Suprapubic skin (tissue), 3 donors: ENCODE measurements around the gene ENPP1.

ENCODE experiments used
- CTCF ChIP-seq, 2 donors: fragments of 200-600 bp in 1 of 2; fragments of 450-650 bp in 1 of 2; sonication (generic) in 1 of 2; IDR thresholded peaks; one replicate each; pipeline ENCODE4 v1.5.1; 2016 to 2019; ENCODE audit warnings: antibody characterized with exemption in 2 of 2, mild to moderate bottlenecking in 1 of 2, moderate library complexity in 1 of 2
- POLR2A ChIP-seq, 2 donors: fragments of 450-650 bp; IDR thresholded peaks; one replicate each; pipeline ENCODE4 v1.6.1; 2017; ENCODE audit warnings: antibody characterized with exemption in 2 of 2, mild to moderate bottlenecking in 2 of 2, moderate library complexity in 2 of 2

- TF ChIP-seq CTCF (IDR thresholded peaks at IDR 0.05) (no peak), POLR2A (IDR thresholded peaks at IDR 0.05) (no peak)
Observed at GRCh38 chr6:131821010-131821807, 13.4 kb downstream of the ENPP1 start.
